ENCODE results near the gene NOP14. TPM values are rescaled to one million over a fixed set of nuclear protein-coding genes. Genes with fewer than 3 reads are reported as not detected.

NOP14 gene
- total RNA-seq, 1 experiment from 2014 or later: 50.1 TPM

DNA sequence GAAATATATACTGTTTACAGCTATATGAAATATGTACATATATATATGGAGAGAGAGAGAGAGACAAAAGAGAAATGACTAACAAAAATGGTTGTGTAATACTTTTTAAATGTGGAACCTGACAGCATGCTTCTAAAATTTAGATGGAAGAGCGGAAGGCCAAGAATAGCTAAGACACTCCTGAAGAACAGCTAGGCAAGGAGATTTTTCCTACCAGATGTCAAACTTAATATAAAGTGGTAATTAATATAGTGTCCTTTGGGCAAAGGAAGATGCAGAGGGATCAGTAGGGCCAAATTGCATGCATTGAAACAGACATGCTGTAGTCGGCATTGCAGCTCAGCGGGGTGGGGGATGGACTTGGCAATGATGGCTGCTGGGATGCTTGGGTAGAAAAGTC lies 74.3 kb downstream of the NOP14 start:
- H3K14ac ChIP-seq (ENCODE audit: insufficient read depth, low read length): no peak overlapping the region
- no peak overlapping the region for H3T11ph ChIP-seq (ENCODE audit: low read length)
- H2AFZ ChIP-seq (ENCODE audit: low read length): no peak overlapping the region
- H4K8ac ChIP-seq (replicated peaks; ENCODE audit: insufficient read length, low read depth, low read length): no peak overlapping the region
- TF ChIP-seq, protein P1, sequence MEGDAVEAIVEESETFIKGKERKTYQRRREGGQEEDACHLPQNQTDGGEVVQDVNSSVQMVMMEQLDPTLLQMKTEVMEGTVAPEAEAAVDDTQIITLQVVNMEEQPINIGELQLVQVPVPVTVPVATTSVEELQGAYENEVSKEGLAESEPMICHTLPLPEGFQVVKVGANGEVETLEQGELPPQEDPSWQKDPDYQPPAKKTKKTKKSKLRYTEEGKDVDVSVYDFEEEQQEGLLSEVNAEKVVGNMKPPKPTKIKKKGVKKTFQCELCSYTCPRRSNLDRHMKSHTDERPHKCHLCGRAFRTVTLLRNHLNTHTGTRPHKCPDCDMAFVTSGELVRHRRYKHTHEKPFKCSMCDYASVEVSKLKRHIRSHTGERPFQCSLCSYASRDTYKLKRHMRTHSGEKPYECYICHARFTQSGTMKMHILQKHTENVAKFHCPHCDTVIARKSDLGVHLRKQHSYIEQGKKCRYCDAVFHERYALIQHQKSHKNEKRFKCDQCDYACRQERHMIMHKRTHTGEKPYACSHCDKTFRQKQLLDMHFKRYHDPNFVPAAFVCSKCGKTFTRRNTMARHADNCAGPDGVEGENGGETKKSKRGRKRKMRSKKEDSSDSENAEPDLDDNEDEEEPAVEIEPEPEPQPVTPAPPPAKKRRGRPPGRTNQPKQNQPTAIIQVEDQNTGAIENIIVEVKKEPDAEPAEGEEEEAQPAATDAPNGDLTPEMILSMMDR (conservative IDR thresholded peaks at IDR 0.05): no peak
- Mint-ChIP-seq H3K36me3 (ENCODE audit: insufficient read depth in 1 of 3, low read depth in 3 of 3) (peaks cover 19 to 41% (median 40%) of the 10 kb centered on the region in 3 experiments; a peak in 6 of 7 replicates), H3K4me1 (no peaks in the 10 kb centered on the region), H3K9me3 (no peaks in the 10 kb centered on the region), H3K27me3 (ENCODE audit: low read depth) (no peaks in the 10 kb centered on the region), H3K27ac (no peak overlapping the region), H3K4me3 (no peak overlapping the region)
- DNase-seq: no peak
- H4K91ac ChIP-seq (ENCODE audit: insufficient read length, low read depth, low read length): no peak overlapping the region
- no peak overlapping the region for H3K9ac ChIP-seq (ENCODE audit: extremely low read depth, insufficient read length, low read length)
- no peaks in the 10 kb centered on the region for H3K79me1 ChIP-seq (ENCODE audit: insufficient read depth, low read depth, low read length, poor library complexity, severe bottlenecking)
- no peaks in the 10 kb centered on the region; the same call in 1 of the 2 replicates for H3K79me2 ChIP-seq (ENCODE audit: insufficient read depth, low read length)
- no peaks in the 10 kb centered on the region for H4K20me1 ChIP-seq (ENCODE audit: control insufficient read depth, insufficient read depth, insufficient read length)
- no peak overlapping the region for H4K5ac ChIP-seq (ENCODE audit: insufficient read length, low read depth, low read length)
- no peak overlapping the region for H2BK12ac ChIP-seq (ENCODE audit: insufficient read length, low read depth, low read length)
- no peak overlapping the region for H3K4me2 ChIP-seq (ENCODE audit: insufficient read depth, insufficient read length, low read length)
- no peak overlapping the region for H2AK5ac ChIP-seq (ENCODE audit: insufficient read length, low read length)
- H3K23ac ChIP-seq (ENCODE audit: insufficient read length, low read depth, low read length): no peak overlapping the region
- no peak overlapping the region for H3K56ac ChIP-seq (ENCODE audit: insufficient read length, low read depth, low read length)
- H3K27ac ChIP-seq (ENCODE audit: insufficient read length, low read depth, low read length): no peak overlapping the region
- H3K9me3 ChIP-seq (ENCODE audit: control insufficient read depth, low read depth, low read length): no peaks in the 10 kb centered on the region
- WGBS (ENCODE audit: extremely low coverage, insufficient read length, low lambda C conversion rate): no CpG with 5 or more reads among the region's 3 CpGs
- no peaks in the 10 kb centered on the region for H3K4me1 ChIP-seq (ENCODE audit: insufficient read depth, low read length)
- H2BK5ac ChIP-seq (ENCODE audit: insufficient read length, low read length): no peak overlapping the region
- H2BK120ac ChIP-seq (ENCODE audit: low read depth, low read length, poor library complexity, severe bottlenecking): no peak overlapping the region
- no peaks in the 10 kb centered on the region for H3K23me2 ChIP-seq (ENCODE audit: insufficient read length, low read depth, low read length, poor library complexity, severe bottlenecking)
- no peak overlapping the region for H2BK15ac ChIP-seq (ENCODE audit: low read depth, low read length)
- H2BK20ac ChIP-seq (ENCODE audit: low read depth, low read length, poor library complexity, severe bottlenecking): no peak overlapping the region
- H3K18ac ChIP-seq (ENCODE audit: insufficient read length, low read depth, low read length): no peak overlapping the region
- no peaks in the 10 kb centered on the region for H3K27me3 ChIP-seq (ENCODE audit: insufficient read depth, low read length)
- no peak overlapping the region for H3K4ac ChIP-seq (ENCODE audit: low read depth, low read length)

Other genes starting within 250 kb of the NOP14 start
- 42.2 and 44.7 TPM in 2 replicates for gene TNIP2, start 207.1 kb downstream of the NOP14 start, total RNA-seq (2021)
- gene SH3BP2, start 170.3 kb downstream of the NOP14 start, total RNA-seq (2021): 34.1 and 37.6 TPM in 2 replicates
- 163 and 166 TPM in 2 replicates for gene ADD1, start 119.6 kb downstream of the NOP14 start, total RNA-seq (2021)
- 4.3 and 4.8 TPM in 2 replicates for gene GRK4, start 165 bp upstream of the NOP14 start, total RNA-seq (2021)
- not detected in 2 replicates for gene HTT-AS, start 111.1 kb upstream of the NOP14 start, total RNA-seq (2021)
- 60.9 and 64.4 TPM in 2 replicates for gene HTT, start 111.3 kb upstream of the NOP14 start, total RNA-seq (2021)

All from H9 (cell line).